AG08396 (cell line): ENCODE results near the gene IL17C.
"Not testable (repeated sequence)": the region's sequence is repeated elsewhere in the genome, so short reads cannot be mapped to it uniquely, and the experiment has no call there.

Experiments
- DNase-seq: peaks from one replicate; pipeline ENCODE4 v3.0.0; 2012; ENCODE audit warnings: low spot score, mixed read lengths

Gene IL17C

GRCh38 chr16:88638323-88639230, at the start of gene IL17C:
Gene IL17C, plus strand, starts transcription at chr16:88638572. Its CDS starts 70 bp downstream, at chr16:88638642.
- no peak for DNase-seq

- no peak for DNase-seq
Measured at GRCh38 chr16:88588754-88589153, 49.6 kb upstream of the IL17C start.

- no peak for DNase-seq
Measured at GRCh38 chr16:88589441-88589840, 48.9 kb upstream of the IL17C start.

- no peak for DNase-seq
Measured at GRCh38 chr16:88591577-88592021, 46.8 kb upstream of the IL17C start.

GRCh38 chr16:88593061-88593460, 45.3 kb upstream of the IL17C start:
- DNase-seq: no peak

GRCh38 chr16:88593489-88593888, 44.9 kb upstream of the IL17C start:
- no peak for DNase-seq

- DNase-seq: no peak
Measured at GRCh38 chr16:88593910-88594309, 44.5 kb upstream of the IL17C start.

GRCh38 chr16:88595101-88595500, 43.3 kb upstream of the IL17C start:
- DNase-seq: no peak

GRCh38 chr16:88595921-88596320, 42.5 kb upstream of the IL17C start:
- no peak for DNase-seq

GRCh38 chr16:88596483-88596882, 41.9 kb upstream of the IL17C start:
- DNase-seq: no peak

- DNase-seq: no peak
Measured at GRCh38 chr16:88597856-88598491, 40.4 kb upstream of the IL17C start.

- DNase-seq: no peak
Measured at GRCh38 chr16:88599092-88599733, 39.2 kb upstream of the IL17C start.

GRCh38 chr16:88599825-88600538, 38.4 kb upstream of the IL17C start:
- DNase-seq: no peak

- DNase-seq: no peak
Measured at GRCh38 chr16:88600539-88600896, 37.9 kb upstream of the IL17C start.

GRCh38 chr16:88601313-88602036, 36.9 kb upstream of the IL17C start:
- DNase-seq: no peak

- DNase-seq: no peak
Measured at GRCh38 chr16:88602091-88602490, 36.3 kb upstream of the IL17C start.

- DNase-seq: no peak
Measured at GRCh38 chr16:88605186-88606147, 32.9 kb upstream of the IL17C start.

- no peak for DNase-seq
Measured at GRCh38 chr16:88606148-88606757, 32.1 kb upstream of the IL17C start.

GRCh38 chr16:88608076-88608475, 30.3 kb upstream of the IL17C start:
- no peak for DNase-seq

GRCh38 chr16:88609426-88609825, 28.9 kb upstream of the IL17C start:
- not testable (repeated sequence) for DNase-seq
